ENCODE measurements around the gene LDHA.

LDHA gene

DNA sequence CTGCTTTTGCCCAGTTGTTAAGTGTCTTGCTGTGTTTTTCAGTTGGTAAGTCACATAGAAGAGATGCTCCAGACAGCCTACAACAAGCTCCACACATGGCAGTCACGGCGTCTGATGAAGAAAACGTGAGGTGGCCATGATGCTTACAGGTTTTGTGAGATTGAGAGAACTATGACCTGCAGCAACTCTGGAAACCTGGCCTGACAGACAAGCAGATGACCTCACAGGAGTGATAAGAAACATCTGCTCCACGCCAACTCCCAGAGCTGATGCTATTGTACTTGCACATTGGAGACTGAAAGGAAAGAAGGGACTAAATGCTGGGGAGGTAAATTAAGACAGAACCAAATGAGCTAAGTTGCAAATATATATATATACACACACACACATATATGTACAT is 28.6 kb upstream of the LDHA start:
- no peak for DNase-seq (ENCODE audit: low read depth in 1 of 2, low spot score in 1 of 2)
- H3K4me3 ChIP-seq (replicated peaks; ENCODE audit: insufficient read depth, low read length): no peak overlapping the region
- H3K27ac ChIP-seq (replicated peaks): no peak overlapping the region
- H3K27me3 ChIP-seq (ENCODE audit: insufficient read depth, poor library complexity, severe bottlenecking): no peaks in the 10 kb centered on the region
- TF ChIP-seq SPI1 (IDR thresholded peaks at IDR 0.05; ENCODE audit: borderline replicate concordance, low read depth) (no peak), POLR2AphosphoS5 (IDR thresholded peaks at IDR 0.05; ENCODE audit: low read depth) (no peak), GABPA (IDR thresholded peaks at IDR 0.05; ENCODE audit: low read depth) (no peak)
- TF ChIP-seq, protein P1, sequence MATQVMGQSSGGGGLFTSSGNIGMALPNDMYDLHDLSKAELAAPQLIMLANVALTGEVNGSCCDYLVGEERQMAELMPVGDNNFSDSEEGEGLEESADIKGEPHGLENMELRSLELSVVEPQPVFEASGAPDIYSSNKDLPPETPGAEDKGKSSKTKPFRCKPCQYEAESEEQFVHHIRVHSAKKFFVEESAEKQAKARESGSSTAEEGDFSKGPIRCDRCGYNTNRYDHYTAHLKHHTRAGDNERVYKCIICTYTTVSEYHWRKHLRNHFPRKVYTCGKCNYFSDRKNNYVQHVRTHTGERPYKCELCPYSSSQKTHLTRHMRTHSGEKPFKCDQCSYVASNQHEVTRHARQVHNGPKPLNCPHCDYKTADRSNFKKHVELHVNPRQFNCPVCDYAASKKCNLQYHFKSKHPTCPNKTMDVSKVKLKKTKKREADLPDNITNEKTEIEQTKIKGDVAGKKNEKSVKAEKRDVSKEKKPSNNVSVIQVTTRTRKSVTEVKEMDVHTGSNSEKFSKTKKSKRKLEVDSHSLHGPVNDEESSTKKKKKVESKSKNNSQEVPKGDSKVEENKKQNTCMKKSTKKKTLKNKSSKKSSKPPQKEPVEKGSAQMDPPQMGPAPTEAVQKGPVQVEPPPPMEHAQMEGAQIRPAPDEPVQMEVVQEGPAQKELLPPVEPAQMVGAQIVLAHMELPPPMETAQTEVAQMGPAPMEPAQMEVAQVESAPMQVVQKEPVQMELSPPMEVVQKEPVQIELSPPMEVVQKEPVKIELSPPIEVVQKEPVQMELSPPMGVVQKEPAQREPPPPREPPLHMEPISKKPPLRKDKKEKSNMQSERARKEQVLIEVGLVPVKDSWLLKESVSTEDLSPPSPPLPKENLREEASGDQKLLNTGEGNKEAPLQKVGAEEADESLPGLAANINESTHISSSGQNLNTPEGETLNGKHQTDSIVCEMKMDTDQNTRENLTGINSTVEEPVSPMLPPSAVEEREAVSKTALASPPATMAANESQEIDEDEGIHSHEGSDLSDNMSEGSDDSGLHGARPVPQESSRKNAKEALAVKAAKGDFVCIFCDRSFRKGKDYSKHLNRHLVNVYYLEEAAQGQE (IDR thresholded peaks at IDR 0.05; ENCODE audit: insufficient replicate concordance, low read depth): no peak
- TF ChIP-seq, protein P2, sequence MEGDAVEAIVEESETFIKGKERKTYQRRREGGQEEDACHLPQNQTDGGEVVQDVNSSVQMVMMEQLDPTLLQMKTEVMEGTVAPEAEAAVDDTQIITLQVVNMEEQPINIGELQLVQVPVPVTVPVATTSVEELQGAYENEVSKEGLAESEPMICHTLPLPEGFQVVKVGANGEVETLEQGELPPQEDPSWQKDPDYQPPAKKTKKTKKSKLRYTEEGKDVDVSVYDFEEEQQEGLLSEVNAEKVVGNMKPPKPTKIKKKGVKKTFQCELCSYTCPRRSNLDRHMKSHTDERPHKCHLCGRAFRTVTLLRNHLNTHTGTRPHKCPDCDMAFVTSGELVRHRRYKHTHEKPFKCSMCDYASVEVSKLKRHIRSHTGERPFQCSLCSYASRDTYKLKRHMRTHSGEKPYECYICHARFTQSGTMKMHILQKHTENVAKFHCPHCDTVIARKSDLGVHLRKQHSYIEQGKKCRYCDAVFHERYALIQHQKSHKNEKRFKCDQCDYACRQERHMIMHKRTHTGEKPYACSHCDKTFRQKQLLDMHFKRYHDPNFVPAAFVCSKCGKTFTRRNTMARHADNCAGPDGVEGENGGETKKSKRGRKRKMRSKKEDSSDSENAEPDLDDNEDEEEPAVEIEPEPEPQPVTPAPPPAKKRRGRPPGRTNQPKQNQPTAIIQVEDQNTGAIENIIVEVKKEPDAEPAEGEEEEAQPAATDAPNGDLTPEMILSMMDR (IDR thresholded peaks at IDR 0.05; ENCODE audit: insufficient read depth, low read length): no peak

DNA sequence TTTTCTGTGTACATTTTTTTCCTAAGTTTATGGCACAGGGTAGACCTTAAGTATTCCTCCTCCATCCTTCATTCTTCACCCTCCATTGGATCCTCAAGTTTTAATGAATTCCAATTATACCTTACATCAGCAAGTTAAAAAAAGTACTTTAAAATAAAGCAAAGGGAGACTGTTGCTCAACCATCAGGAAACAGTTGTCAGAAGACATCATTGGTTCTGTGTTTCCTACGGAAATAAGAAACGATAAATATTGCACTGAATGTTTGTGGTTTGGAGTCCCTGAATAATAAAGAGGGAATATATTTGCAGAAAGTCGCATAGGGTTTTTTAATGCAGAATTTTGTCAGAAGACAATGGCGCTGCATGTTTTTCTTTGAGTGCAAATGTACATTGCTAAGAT is 28.1 kb upstream of the LDHA start:
- no peak for DNase-seq (ENCODE audit: low read depth in 1 of 2, low spot score in 1 of 2)
- Histone ChIP-seq H3K27ac (replicated peaks) (no peak overlapping the region), H3K27me3 (ENCODE audit: insufficient read depth, poor library complexity, severe bottlenecking) (no peaks in the 10 kb centered on the region)

DNA sequence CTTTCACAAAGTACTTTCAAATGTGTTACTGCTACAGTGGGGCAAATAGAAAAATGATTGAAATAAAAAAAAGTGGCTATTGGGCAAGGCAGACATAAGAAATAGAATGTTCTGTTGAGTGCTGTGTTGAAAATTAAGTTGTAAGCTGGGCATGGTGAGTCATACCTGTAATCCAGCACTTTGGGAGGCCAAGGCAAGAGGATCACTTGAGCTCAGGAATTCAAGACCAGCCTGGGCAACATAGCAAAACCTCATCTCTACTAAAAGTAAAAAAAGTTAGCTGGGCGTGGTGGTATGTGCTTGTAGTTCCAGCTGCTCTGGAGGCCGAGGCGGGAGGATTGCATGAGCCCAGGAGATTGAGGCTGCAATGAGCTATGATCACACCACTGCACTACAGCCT is 26.9 kb upstream of the LDHA start:
- Histone ChIP-seq H3K4me3 (replicated peaks; ENCODE audit: insufficient read depth, low read length) (no peak overlapping the region), H3K27me3 (ENCODE audit: insufficient read depth, poor library complexity, severe bottlenecking) (no peaks in the 10 kb centered on the region), H3K27ac (replicated peaks) (no peak overlapping the region)
- TF ChIP-seq SPI1 (IDR thresholded peaks at IDR 0.05; ENCODE audit: borderline replicate concordance, low read depth): no peak
- no peak for DNase-seq (ENCODE audit: low read depth in 1 of 2, low spot score in 1 of 2)

More for the DNA sequence above, 28.1 kb upstream of the LDHA start:
- H3K4me3 ChIP-seq (replicated peaks; ENCODE audit: insufficient read depth, low read length): no peak overlapping the region
- TF ChIP-seq, protein P1 (IDR thresholded peaks at IDR 0.05; ENCODE audit: insufficient replicate concordance, low read depth): no peak
- no peak for TF ChIP-seq GABPA (IDR thresholded peaks at IDR 0.05; ENCODE audit: low read depth)
- TF ChIP-seq, protein P2 (IDR thresholded peaks at IDR 0.05; ENCODE audit: insufficient read depth, low read length): no peak
- TF ChIP-seq SPI1 (IDR thresholded peaks at IDR 0.05; ENCODE audit: borderline replicate concordance, low read depth): no peak
- TF ChIP-seq POLR2AphosphoS5 (IDR thresholded peaks at IDR 0.05; ENCODE audit: low read depth): no peak

DNA sequence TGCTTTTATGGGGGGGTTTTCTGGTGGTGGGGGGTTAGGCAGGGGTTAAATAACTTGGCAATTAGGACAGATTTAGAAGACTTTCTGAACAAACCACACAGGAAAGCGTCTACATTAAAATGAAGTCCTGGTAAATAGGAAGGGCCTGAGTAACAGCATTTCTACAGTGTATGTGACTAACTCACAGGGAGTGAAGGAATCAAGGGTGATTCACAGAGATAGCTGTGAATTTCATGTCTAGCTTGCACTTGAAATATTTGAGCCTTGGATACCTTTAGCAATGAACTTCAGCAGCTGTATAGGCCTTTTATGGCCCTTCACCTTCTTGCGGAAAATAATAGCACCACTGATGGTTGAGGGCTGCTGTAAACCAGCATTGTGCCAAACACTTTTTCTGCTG is 26.1 kb upstream of the LDHA start:
- no peak for DNase-seq (ENCODE audit: low read depth in 1 of 2, low spot score in 1 of 2)
- no peaks in the 10 kb centered on the region for H3K27me3 ChIP-seq (ENCODE audit: insufficient read depth, poor library complexity, severe bottlenecking)
- TF ChIP-seq, protein P2 (IDR thresholded peaks at IDR 0.05; ENCODE audit: insufficient read depth, low read length): no peak
- TF ChIP-seq GABPA (IDR thresholded peaks at IDR 0.05; ENCODE audit: low read depth) (no peak), POLR2AphosphoS5 (IDR thresholded peaks at IDR 0.05; ENCODE audit: low read depth) (no peak), SPI1 (IDR thresholded peaks at IDR 0.05; ENCODE audit: borderline replicate concordance, low read depth) (no peak)
- TF ChIP-seq, protein P1 (IDR thresholded peaks at IDR 0.05; ENCODE audit: insufficient replicate concordance, low read depth): no peak
- H3K27ac ChIP-seq (replicated peaks): no peak overlapping the region
- H3K4me3 ChIP-seq (replicated peaks; ENCODE audit: insufficient read depth, low read length): no peak overlapping the region
